Posterior vena cava (tissue), 2 donors: ENCODE measurements around the gene BMPR1A. TPM values are rescaled to one million over a fixed set of nuclear protein-coding genes. Genes with fewer than 3 reads are reported as not detected.
"Not testable (repeated sequence)": the region's sequence is repeated elsewhere in the genome, so short reads cannot be mapped to it uniquely, and the experiment has no call there.

Experiments used
- DNase-seq: peaks from one replicate; pipeline ENCODE4 v3.0.0-alpha.2; 2020; ENCODE audit warnings: low spot score
- intact Hi-C, 2 donors: fragments of 100-400 bp; cut with DNase I; formaldehyde crosslinking; loops; one replicate each; pipeline versions ENCODE4 v1.14.1 to v1.14.2; 2022 to 2023
- total RNA-seq, 2 donors: library from RNA; stranded (reverse); fragmentation: NEBNext Ultra II Directional; extraction: Animal tissue kit (Norgen Biotek cat#: 25700); gene quantifications; one replicate each; pipeline ENCODE4 v1.2.1, GENCODE V29; 2021
- donor health status: DM: yes; HTN: yes; CAD: no.
- donor health status: DM: yes; HTN: yes; CAD: no.

BMPR1A gene
- total RNA-seq, 2 donors from 2014 or later, result 68.0 to 75.8 TPM

DNA sequence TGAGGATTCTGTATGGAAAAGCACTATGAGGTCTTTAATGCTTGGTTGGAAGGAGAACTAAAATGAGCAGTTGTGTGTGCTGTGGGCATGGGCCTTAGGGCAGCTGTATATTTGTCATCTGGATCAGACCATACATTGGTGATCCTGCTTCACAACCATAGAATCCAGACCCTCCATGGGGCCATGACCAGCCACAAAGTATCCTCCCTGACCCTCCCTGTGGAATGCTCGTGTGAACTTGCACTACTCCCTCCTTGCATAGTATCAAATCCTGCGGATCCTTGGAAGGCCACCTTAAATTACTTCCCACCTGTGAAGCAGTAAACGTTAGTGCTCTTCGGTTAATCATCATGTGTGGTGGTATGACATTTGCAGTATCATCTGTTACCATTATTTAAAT lies 67.1 kb downstream of the BMPR1A start:
- intact Hi-C loops, result no loop called here
- no peak for DNase-seq

GRCh38 chr10:86824151-86824550 lies 67.7 kb downstream of the BMPR1A start:
- intact Hi-C loops, result no loop called here
- no peak for DNase-seq

- DNase-seq, result no peak
- intact Hi-C loops, result no loop called here
These were observed 68.9 kb downstream of the BMPR1A start for GRCh38 chr10:86825366-86825765.

DNA sequence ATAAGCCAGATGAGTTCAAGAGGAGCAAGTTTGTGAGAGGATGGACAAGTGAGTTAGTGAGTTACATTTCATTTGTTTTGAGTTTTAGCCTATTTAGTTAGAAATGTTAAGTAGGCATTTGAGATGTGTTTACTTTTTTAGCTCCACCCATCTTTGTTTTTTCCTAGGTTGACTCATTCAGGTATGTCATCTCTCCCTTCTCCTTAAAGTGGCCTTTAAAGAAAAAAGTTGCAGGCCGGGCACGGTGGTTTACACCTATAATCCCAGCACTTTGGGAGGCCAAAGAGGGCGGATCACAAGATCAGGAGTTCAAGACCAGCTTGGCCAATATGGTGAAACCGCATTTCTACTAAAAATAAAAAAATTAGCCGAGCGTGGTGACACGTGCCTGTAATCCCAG lies 71.2 kb downstream of the BMPR1A start:
- intact Hi-C loops, result no loop called here
- no peak for DNase-seq

- DNase-seq, result no peak
- intact Hi-C loops, result no loop called here
These were observed 71.7 kb downstream of the BMPR1A start for GRCh38 chr10:86828145-86828544.

- intact Hi-C loops, result no loop called here
- no peak for DNase-seq
These were observed 73.1 kb downstream of the BMPR1A start for GRCh38 chr10:86829472-86829871.

DNA sequence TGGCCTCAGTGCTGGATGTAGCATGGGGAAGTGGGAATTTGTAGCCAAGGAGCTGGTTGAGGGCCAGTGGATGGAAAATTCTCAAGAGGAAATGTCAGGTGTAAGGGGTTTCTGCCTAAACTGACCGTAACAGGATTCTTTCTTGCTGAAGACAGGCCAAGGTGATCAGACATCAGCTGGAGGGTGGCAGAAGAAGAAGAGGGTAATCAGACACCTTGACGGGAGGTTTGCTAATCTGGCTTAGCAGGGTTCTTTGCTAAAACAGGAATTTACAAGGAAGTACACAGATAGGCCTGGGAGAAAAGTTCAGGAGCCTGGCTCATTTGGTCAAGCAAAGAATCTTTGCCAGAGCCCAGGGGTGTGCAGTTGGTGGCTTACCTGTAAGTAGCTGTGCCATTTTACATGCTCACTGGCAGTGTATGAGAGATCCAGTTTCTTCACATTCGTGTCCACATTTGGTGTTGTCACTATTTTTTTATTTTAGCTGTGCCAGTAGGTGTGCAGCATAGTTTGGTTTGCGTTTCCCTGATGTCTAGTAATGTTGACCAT lies 73.7 kb downstream of the BMPR1A start:
- intact Hi-C loops, result no loop called here
- no peak for DNase-seq

GRCh38 chr10:86833969-86834368 lies 77.5 kb downstream of the BMPR1A start:
- no peak for DNase-seq
- intact Hi-C loops, result no loop called here

DNA sequence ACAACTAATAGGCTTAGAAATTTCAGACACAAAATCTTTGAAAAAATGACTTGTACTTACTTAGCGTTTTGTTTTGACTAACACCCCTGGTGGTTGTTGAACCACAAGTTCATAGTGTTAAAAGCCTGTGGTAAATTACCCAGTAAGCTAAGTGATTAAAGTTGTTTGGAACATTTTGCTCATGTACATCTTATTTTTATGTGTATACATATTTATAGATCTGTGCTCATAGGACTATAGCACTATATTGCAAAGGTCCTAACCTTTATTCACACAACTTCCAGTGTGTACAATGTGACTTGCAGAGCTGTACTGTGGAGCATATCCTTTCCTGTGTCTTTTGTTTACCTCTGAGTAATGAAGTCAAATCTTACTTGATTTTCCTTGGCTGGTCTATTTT lies 79.6 kb downstream of the BMPR1A start:
- intact Hi-C loops, result no loop called here
- no peak for DNase-seq

- intact Hi-C loops, result no loop called here
- no peak for DNase-seq
These were observed 81.2 kb downstream of the BMPR1A start for GRCh38 chr10:86837663-86838062.

GRCh38 chr10:86840498-86840897 lies 84.1 kb downstream of the BMPR1A start:
- intact Hi-C loops, result no loop called here
- no peak for DNase-seq

- intact Hi-C loops, result no loop called here
- no peak for DNase-seq
These were observed 89.7 kb downstream of the BMPR1A start for GRCh38 chr10:86846088-86846487.

DNA sequence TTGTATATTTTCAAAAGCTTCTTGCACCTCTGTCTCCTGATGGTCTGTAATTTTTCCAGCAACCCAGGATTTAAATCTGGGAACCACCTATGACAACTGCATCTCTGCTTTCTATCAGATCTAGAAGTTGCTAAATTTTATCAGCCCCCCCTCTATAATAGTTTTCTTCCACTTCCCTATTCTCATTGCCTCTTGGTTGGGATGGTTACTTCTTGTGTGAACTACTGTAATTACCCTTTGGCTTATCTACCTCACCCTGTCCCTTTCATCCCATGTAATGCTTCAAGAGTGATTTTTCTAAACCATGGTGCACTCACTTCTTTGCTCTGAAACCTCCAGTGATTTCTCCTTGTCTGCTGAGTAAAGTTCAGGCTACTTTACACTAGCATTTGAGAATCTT lies 92.3 kb downstream of the BMPR1A start:
- no peak for DNase-seq
- intact Hi-C loops, result no loop called here

- no peak for DNase-seq
- intact Hi-C loops, result no loop called here
These were observed 92.9 kb downstream of the BMPR1A start for GRCh38 chr10:86849181-86849894.

DNA sequence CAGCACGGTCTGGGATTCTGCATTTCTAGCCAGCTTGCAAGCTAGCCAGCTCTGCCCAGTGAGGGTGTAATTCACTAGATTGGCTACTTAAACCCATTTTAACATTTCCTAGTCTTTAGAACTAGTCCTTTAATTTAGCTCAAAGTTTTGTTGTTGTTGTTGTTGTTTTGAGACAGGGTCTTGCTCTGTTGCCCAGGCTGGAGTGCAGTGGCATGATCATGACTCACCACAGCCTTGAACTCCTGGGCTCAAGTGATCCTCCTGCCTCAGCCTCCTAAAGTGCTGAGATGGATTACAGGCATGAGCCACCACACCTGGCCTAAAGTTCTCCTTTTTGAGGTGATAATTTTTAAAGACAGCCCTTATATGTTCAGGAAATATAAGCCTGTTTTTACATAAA lies 94.1 kb downstream of the BMPR1A start:
- intact Hi-C loops, result no loop called here
- DNase-seq, result no peak

GRCh38 chr10:86851328-86852207 lies 95.1 kb downstream of the BMPR1A start:
- intact Hi-C loops, result no loop called here
- DNase-seq, result no peak

GRCh38 chr10:86853582-86853981 lies 97.2 kb downstream of the BMPR1A start:
- DNase-seq, intact Hi-C loops: not testable (repeated sequence)

GRCh38 chr10:86855513-86855912 lies 99.1 kb downstream of the BMPR1A start:
- intact Hi-C loops, result no loop called here
- DNase-seq, result no peak

DNA sequence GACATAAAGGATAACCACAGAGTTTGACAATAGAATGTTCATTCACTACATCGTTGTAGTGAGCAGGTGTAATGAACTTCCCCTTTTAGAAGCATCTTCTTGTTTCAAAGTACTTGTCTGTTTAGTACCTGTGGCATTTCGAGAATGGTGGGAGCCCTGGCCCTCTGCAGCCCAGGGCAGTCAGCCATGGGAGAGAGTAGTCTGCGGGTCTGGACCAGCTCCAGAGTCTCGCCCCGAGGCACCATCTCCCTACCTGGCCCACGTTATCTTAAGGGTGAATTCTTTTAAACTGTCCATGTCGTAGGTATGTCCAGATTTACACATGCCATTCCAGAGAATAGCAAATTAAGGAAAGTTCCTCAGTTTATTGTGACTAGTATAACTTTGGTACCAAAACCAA lies 99.7 kb downstream of the BMPR1A start:
- intact Hi-C loops, result no loop called here
- DNase-seq, result no peak

- no peak for DNase-seq
- intact Hi-C loops, result no loop called here
These were observed 100.8 kb downstream of the BMPR1A start for GRCh38 chr10:86857128-86857721.
